Measurements from ENCODE around the gene AAGAB. TPM values are rescaled to one million over a fixed set of nuclear protein-coding genes. Genes with fewer than 3 reads are reported as not detected.
"Not testable (repeated sequence)": the region's sequence is repeated elsewhere in the genome, so short reads cannot be mapped to it uniquely, and the experiment has no call there.

AAGAB gene
- total and polyA plus RNA-seq, 7 donors: 22.4 to 48.1 (median 34.5) TPM

- Histone ChIP-seq H3K4me1 (no peaks in the 10 kb centered on the region), H3K27me3 (no peaks in the 10 kb centered on the region), H3K27ac (no peak overlapping the region), H3K9me3 (no peaks in the 10 kb centered on the region), H3K36me3 (no peaks in the 10 kb centered on the region), H3K4me3 (no peak overlapping the region)
- TF ChIP-seq, protein P1, sequence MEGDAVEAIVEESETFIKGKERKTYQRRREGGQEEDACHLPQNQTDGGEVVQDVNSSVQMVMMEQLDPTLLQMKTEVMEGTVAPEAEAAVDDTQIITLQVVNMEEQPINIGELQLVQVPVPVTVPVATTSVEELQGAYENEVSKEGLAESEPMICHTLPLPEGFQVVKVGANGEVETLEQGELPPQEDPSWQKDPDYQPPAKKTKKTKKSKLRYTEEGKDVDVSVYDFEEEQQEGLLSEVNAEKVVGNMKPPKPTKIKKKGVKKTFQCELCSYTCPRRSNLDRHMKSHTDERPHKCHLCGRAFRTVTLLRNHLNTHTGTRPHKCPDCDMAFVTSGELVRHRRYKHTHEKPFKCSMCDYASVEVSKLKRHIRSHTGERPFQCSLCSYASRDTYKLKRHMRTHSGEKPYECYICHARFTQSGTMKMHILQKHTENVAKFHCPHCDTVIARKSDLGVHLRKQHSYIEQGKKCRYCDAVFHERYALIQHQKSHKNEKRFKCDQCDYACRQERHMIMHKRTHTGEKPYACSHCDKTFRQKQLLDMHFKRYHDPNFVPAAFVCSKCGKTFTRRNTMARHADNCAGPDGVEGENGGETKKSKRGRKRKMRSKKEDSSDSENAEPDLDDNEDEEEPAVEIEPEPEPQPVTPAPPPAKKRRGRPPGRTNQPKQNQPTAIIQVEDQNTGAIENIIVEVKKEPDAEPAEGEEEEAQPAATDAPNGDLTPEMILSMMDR (IDR thresholded peaks at IDR 0.05): no peak
- TF ChIP-seq POLR2A (IDR thresholded peaks at IDR 0.05) (no peak), EP300 (IDR thresholded peaks at IDR 0.05) (no peak), POLR2AphosphoS5 (IDR thresholded peaks at IDR 0.05) (no peak)
- WGBS, 2 donors: 91 to 94% methylated on average over 5 of the region's 5 CpGs
- intact Hi-C loops (cut with DNase I): no loop called here
- DNase-seq: no peak
These were observed 41.7 kb upstream of the AAGAB start for GRCh38 chr15:67296188-67296587.

DNA sequence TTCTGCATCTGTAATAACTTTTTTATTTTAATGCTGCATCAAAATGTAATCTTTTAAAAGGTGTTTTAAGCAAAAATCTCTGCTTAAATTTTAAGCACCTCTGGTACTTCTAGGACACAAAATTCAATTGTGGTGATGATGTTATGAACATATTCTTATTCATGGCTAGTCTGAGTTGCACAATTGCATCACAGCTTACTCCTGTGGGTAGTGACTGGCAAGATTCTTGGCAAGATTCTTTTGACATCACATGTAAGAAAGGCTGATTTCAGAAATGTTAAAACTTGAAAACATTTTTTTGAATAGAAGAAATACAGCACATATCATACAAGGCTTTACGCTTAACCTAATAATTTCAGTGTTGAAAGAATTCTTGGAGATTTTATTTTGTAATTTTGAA is 35.9 kb upstream of the AAGAB start:
- intact Hi-C loops (cut with DNase I): no loop called here
- H3K36me3 ChIP-seq: no peaks in the 10 kb centered on the region
- DNase-seq: no peak
- no peak overlapping the region for H3K4me3 ChIP-seq
- 98 to 99% methylated on average over 1 of the region's 1 CpG for WGBS, 2 donors
- H3K27me3 ChIP-seq: no peaks in the 10 kb centered on the region
- H3K9me3 ChIP-seq: peaks cover 0 to 4% (median 2%) of the 10 kb centered on the region in 4 donors
- H3K27ac ChIP-seq: no peak overlapping the region
- TF ChIP-seq POLR2A (IDR thresholded peaks at IDR 0.05) (no peak), EP300 (IDR thresholded peaks at IDR 0.05) (no peak)
- no peaks in the 10 kb centered on the region for H3K4me1 ChIP-seq

GRCh38 chr15:67286400-67286799 is 31.9 kb upstream of the AAGAB start:
- H3K27ac ChIP-seq; DNase-seq; H3K4me1 ChIP-seq; H3K36me3 ChIP-seq; H3K27me3 ChIP-seq; intact Hi-C loops (cut with DNase I); H3K4me3 ChIP-seq; H3K9me3 ChIP-seq: not testable (repeated sequence)
- 80 to 86% methylated on average over 6 of the region's 6 CpGs for WGBS, 2 donors

DNA sequence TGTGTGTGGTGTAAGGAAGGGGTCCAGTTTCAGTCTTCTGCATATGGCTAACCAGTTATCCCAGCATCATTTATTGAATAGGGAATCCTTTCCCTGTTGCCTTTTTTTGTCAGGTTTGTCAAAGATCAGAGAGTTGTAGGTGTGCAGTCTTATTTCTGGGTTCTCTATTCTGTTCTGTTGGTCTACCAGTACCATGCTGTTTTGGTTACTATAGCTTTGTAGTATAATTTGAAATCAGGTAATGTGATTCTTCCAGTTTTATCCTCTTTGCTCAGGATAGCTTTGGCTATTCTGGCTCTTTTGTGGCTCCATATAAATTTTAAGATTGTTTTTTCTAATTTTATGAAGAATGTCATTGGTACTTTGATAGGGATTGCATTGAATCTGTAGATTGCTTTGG is 31.2 kb upstream of the AAGAB start:
- H3K27me3 ChIP-seq; intact Hi-C loops (cut with DNase I); H3K36me3 ChIP-seq; H3K4me1 ChIP-seq; DNase-seq; H3K9me3 ChIP-seq; H3K4me3 ChIP-seq; H3K27ac ChIP-seq: not testable (repeated sequence)

DNA sequence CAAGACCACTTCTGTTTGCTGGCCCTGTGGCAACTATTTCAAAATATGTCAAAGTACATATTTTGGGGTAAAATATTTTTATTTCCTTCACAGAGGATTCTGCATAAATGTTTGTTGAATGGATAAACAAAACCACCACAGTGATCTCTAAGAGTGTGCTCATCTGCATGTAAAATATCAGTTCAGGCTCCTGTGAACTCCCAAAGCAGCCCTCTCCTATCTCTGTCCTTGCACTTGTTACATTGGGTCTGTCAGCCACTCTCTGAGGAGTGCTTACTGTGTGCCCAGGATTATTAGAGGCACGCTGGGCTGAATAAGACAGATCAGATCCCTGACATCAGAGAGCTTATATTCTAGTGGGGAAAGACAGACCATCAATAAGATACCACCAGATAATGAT is 27.3 kb upstream of the AAGAB start:
- no peaks in the 10 kb centered on the region for H3K4me1 ChIP-seq
- no peak overlapping the region for H3K4me3 ChIP-seq
- WGBS, 2 donors: 93 to 95% methylated on average over 1 of the region's 1 CpG
- TF ChIP-seq POLR2A (IDR thresholded peaks at IDR 0.05): no peak
- TF ChIP-seq POLR2AphosphoS5 (IDR thresholded peaks at IDR 0.05): no peak
- TF ChIP-seq EP300 (IDR thresholded peaks at IDR 0.05): no peak
- TF ChIP-seq, protein P1 (IDR thresholded peaks at IDR 0.05): no peak
- H3K27ac ChIP-seq: no peak overlapping the region
- intact Hi-C loops (cut with DNase I): no loop called here
- H3K9me3 ChIP-seq: peaks cover 0 to 5% (median 2%) of the 10 kb centered on the region in 4 donors
- no peaks in the 10 kb centered on the region for H3K36me3 ChIP-seq
- no peak for DNase-seq
- no peaks in the 10 kb centered on the region for H3K27me3 ChIP-seq

DNA sequence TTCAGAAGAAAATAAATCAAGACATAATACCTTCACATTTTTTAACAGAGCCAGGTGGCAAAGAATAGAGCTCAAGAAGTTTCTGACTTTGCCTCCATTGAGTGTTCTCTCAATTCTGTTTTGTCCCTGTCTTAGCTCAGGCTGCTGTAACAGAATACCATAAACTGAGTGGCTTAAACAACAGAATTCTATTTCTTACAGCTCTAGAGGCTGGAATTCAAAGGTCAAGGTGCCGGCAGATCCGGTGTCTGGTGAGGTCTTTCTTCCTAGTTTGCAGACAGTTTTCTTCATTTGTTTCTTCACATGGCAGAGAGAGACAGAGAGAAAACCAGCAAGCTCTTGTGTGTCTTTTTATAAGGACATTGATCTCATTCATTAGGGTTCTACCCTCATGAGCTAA is 25.8 kb upstream of the AAGAB start:
- H3K4me1 ChIP-seq: no peaks in the 10 kb centered on the region
- DNase-seq: no peak
- no peaks in the 10 kb centered on the region for H3K36me3 ChIP-seq
- H3K27me3 ChIP-seq: no peaks in the 10 kb centered on the region
- no peak overlapping the region for H3K4me3 ChIP-seq
- H3K27ac ChIP-seq: no peak overlapping the region
- intact Hi-C loops (cut with DNase I): no loop called here
- 17 to 57% methylated on average over 2 of the region's 2 CpGs for whole genome bisulfite sequencing, 2 donors
- TF ChIP-seq EP300 (IDR thresholded peaks at IDR 0.05) (no peak), POLR2A (IDR thresholded peaks at IDR 0.05) (no peak), POLR2AphosphoS5 (IDR thresholded peaks at IDR 0.05) (no peak)
- TF ChIP-seq, protein P1 (IDR thresholded peaks at IDR 0.05): no peak
- H3K9me3 ChIP-seq: no peaks in the 10 kb centered on the region
